Mammary epithelial cell (primary cell): Measurements from ENCODE around the gene COL4A1.

Experiments used
- CTCF ChIP-seq, 2 donors: IDR thresholded peaks in 1 of 2; conservative IDR thresholded peaks in 1 of 2; 2 replicates each; pipeline ENCODE4 v1.5.1; 2011 to 2012; ENCODE audit warnings: inconsistent platforms in 2 of 2, low read length in 2 of 2, mild to moderate bottlenecking in 2 of 2, control low read depth in 1 of 2, low read depth in 1 of 2; ENCODE audit not compliant: insufficient read depth in 1 of 2; ENCODE audit errors: extremely low read depth in 1 of 2
- EZH2 ChIP-seq: IDR thresholded peaks from 2 replicates; pipeline ENCODE4 v1.6.1; 2012; ENCODE audit warnings: low read length, inconsistent platforms, borderline replicate concordance

DNA sequence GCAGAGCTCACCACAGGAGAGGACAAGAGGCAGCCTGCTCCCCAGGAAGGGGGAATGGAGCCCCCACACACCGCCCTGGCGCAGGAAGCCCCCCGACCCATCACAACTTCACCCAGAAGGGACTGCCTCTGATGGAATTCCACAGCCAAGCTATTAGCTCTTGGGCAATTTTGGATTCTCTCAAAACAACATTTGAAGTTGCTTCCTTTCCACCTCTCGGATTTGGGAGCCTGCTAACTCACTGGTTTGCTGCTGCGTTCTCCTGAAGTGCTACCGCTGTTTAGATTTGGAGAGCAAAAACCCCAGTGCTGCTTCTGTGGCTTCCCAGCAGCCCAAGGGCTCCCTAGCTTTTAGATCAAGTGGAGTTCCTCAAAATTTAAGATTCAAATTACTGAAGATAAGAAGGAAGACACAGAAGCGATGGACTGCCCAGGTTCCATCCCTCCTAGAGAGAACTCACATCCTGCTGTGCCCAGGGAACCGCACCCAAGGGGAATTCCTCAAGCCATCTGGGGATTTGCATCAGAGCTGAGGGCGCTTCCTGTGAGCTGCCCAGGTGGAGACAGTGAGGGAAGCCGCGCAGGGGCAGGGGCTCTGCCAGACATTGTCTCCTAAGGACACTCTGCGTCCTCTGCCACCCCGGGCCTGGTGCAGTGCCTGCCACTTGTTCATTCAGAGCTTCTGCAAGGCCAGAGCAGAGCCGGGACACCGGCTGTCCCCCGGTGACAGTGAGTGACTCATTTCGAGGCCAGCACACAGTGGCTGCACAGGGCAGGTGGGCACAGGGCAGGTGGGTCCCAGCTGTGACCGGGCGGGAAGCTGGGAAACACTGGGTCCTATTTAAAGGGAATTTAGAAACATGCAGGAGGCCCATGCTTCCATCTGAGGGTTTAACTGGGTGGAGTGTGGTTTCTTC, 45.5 kb downstream of the COL4A1 start:
- no peak for TF ChIP-seq CTCF (conservative IDR thresholded peaks at IDR 0.05 in 1 of 2, IDR thresholded peaks at IDR 0.05 in 1 of 2; ENCODE audit: extremely low read depth in 1 of 2, insufficient read depth in 1 of 2, low read depth in 1 of 2, low read length in 2 of 2)
- TF ChIP-seq EZH2: no peak
